CD14-positive monocyte (primary cell): ENCODE measurements around the gene POLD3. TPM values are rescaled to one million over a fixed set of nuclear protein-coding genes. Genes with fewer than 3 reads are reported as not detected.

ENCODE experiments used
- DNase-seq, 3 donors: peaks; one replicate each; pipeline ENCODE4 v3.0.0-alpha.2; 2011 to 2022
- H2AFZ ChIP-seq: 2 replicates; pipeline ENCODE4 v1.6.0; 2012; ENCODE audit warnings: mild to moderate bottlenecking, low read depth, low read length, inconsistent platforms; ENCODE audit not compliant: insufficient read depth, poor library complexity, severe bottlenecking
- H3K27ac ChIP-seq, 2 donors: 1 replicate in 1 of 2; 2 replicates in 1 of 2; pipeline ENCODE4 v1.5.1; 2012 to 2013; ENCODE audit warnings: low read length in 2 of 2, control low read depth in 1 of 2, inconsistent platforms in 1 of 2, low read depth in 1 of 2, mild to moderate bottlenecking in 1 of 2
- H3K27me3 ChIP-seq, 2 donors: one replicate each; pipeline versions ENCODE4 v1.6.0 to v1.6.1; 2011 to 2013; ENCODE audit warnings: low read length in 2 of 2; ENCODE audit not compliant: control insufficient read depth in 2 of 2, insufficient read depth in 2 of 2
- H3K36me3 ChIP-seq, 2 donors: replicated peaks in 1 of 2; 1 replicate in 1 of 2; 2 replicates in 1 of 2; pipeline versions ENCODE4 v1.5.1 to v1.6.1; 2012 to 2013; ENCODE audit warnings: low read length in 2 of 2, control low read depth in 1 of 2, inconsistent platforms in 1 of 2, mild to moderate bottlenecking in 1 of 2; ENCODE audit not compliant: insufficient read depth in 2 of 2, control insufficient read depth in 1 of 2
- H3K4me1 ChIP-seq, 2 donors: 1 replicate in 1 of 2; 2 replicates in 1 of 2; pipeline versions ENCODE4 v1.5.1 to v1.6.1; 2012 to 2013; ENCODE audit warnings: low read length in 2 of 2, control low read depth in 1 of 2, inconsistent platforms in 1 of 2, mild to moderate bottlenecking in 1 of 2, moderate library complexity in 1 of 2; ENCODE audit not compliant: insufficient read depth in 2 of 2, control insufficient read depth in 1 of 2
- H3K4me2 ChIP-seq: replicated peaks from 2 replicates; pipeline ENCODE3; 2012; ENCODE audit warnings: low read length, moderate library complexity, mild to moderate bottlenecking; ENCODE audit not compliant: poor library complexity, severe bottlenecking; ENCODE audit errors: extremely low read depth
- H3K4me3 ChIP-seq, 3 experiments: fragments of 200-600 bp in 1 of 3; sonication (generic) in 1 of 3; replicated peaks in 1 of 3; 1 replicate in 2 of 3; 2 replicates in 1 of 3; pipeline ENCODE4 v1.5.1; 2011 to 2013; ENCODE audit warnings: low read length in 3 of 3, mild to moderate bottlenecking in 3 of 3, control low read depth in 2 of 3, low read depth in 2 of 3, inconsistent platforms in 1 of 3, moderate library complexity in 1 of 3
- H3K79me2 ChIP-seq: 2 replicates; pipeline ENCODE4 v1.6.0; 2012; ENCODE audit warnings: mild to moderate bottlenecking, control low read depth, inconsistent platforms, low read length, moderate library complexity; ENCODE audit not compliant: insufficient read depth
- H3K9ac ChIP-seq: 2 replicates; pipeline ENCODE4 v1.6.0; 2017; ENCODE audit warnings: low read length, mild to moderate bottlenecking; ENCODE audit not compliant: insufficient read depth, poor library complexity, severe bottlenecking
- H3K9me3 ChIP-seq, 2 donors: replicated peaks in 1 of 2; 1 replicate in 1 of 2; 2 replicates in 1 of 2; pipeline versions ENCODE4 v1.5.1 to v1.6.1; 2012 to 2013; ENCODE audit warnings: low read length in 2 of 2, control low read depth in 1 of 2; ENCODE audit not compliant: control insufficient read depth in 1 of 2, insufficient read depth in 1 of 2
- H4K20me1 ChIP-seq: 2 replicates; pipeline ENCODE4 v1.6.0; 2012; ENCODE audit warnings: mild to moderate bottlenecking, low read length, control low read depth, moderate library complexity; ENCODE audit not compliant: insufficient read depth
- H3K27ac Mint-ChIP-seq, 7 donors: one replicate each; pipeline ENCODE4 v1.8.0; 2020; ENCODE audit warnings: mild to moderate bottlenecking in 7 of 7, mixed read lengths in 7 of 7, moderate library complexity in 6 of 7, inconsistent platforms in 2 of 7
- H3K27me3 Mint-ChIP-seq, 3 donors: one replicate each; pipeline ENCODE4 v1.8.0; 2021 to 2022; ENCODE audit warnings: low read depth in 3 of 3, mild to moderate bottlenecking in 3 of 3, mixed read lengths in 3 of 3, moderate library complexity in 3 of 3, inconsistent platforms in 1 of 3
- H3K36me3 Mint-ChIP-seq, 2 donors: one replicate each; pipeline ENCODE4 v1.8.0; 2020; ENCODE audit warnings: mixed read lengths in 2 of 2, inconsistent platforms in 1 of 2, mild to moderate bottlenecking in 1 of 2
- H3K4me1 Mint-ChIP-seq: one replicate; pipeline ENCODE4 v1.8.0; 2020; ENCODE audit warnings: mild to moderate bottlenecking, mixed read lengths
- H3K4me3 Mint-ChIP-seq, 2 donors: one replicate each; pipeline ENCODE4 v1.8.0; 2020; ENCODE audit warnings: mild to moderate bottlenecking in 2 of 2, mixed read lengths in 2 of 2, moderate library complexity in 1 of 2
- H3K9me3 Mint-ChIP-seq, 7 donors: one replicate each; pipeline ENCODE4 v1.8.0; 2020 to 2022; ENCODE audit warnings: mixed read lengths in 7 of 7, mild to moderate bottlenecking in 6 of 7, moderate library complexity in 6 of 7, inconsistent platforms in 2 of 7
- CTCF ChIP-seq: fragments of 200-600 bp; IDR thresholded peaks from one replicate; pipeline ENCODE4 v1.8.0; 2022; ENCODE audit warnings: antibody characterized with exemption, mild to moderate bottlenecking
- WGBS: methylation state at CpG from one replicate; pipeline ENCODE4 v1.1.5; 2013; ENCODE audit warnings: missing lambda C conversion rate; ENCODE audit not compliant: insufficient coverage; 5-methylcytosine and 5-hydroxymethylcytosine counted together
- intact Hi-C, 2 donors: fragments of 100-400 bp; cut with micrococcal nuclease; formaldehyde crosslinking; loops; one replicate each; pipeline versions ENCODE4 v1.15.0 to v1.15.1; 2023
- polyA plus RNA-seq, 3 donors: library from polyadenylated mRNA; depleted of rRNA in 1 of 3; unstranded in 2 of 3; stranded (reverse) in 1 of 3; fragments of 300-500 nt in 2 of 3; fragments of >200 nt in 1 of 3; fragmentation: Illumina TruSeq in 2 of 3; gene quantifications; 1 replicate in 2 of 3; 2 replicates in 1 of 3; pipeline ENCODE4 v1.2.3, GENCODE V29; 2012 to 2021

Gene POLD3
- polyA plus RNA-seq, 3 donors = 11.3 to 29.9 (median 26.2) TPM

- Mint-ChIP-seq H3K36me3 (no peaks in the 10 kb centered on the region), H3K4me1 (no peaks in the 10 kb centered on the region), H3K4me3 (no peak overlapping the region), H3K9me3 (no peaks in the 10 kb centered on the region), H3K27me3 (peaks cover 2 to 6% (median 5%) of the 10 kb centered on the region in 3 donors), H3K27ac (peak overlapping the region in 2 of 7 donors; percentile 21 to 68)
- Histone ChIP-seq H3K4me1 (no peaks in the 10 kb centered on the region), H4K20me1 (no peaks in the 10 kb centered on the region), H3K27me3 (no peaks in the 10 kb centered on the region), H3K27ac (no peak overlapping the region), H3K9ac (no peak overlapping the region), H3K36me3 (no peaks in the 10 kb centered on the region), H2AFZ (no peak overlapping the region), H3K4me2 (no peak overlapping the region), H3K79me2 (no peaks in the 10 kb centered on the region), H3K9me3 (no peaks in the 10 kb centered on the region), H3K4me3 (no peak overlapping the region)
- DNase-seq = peak; percentile 50 to 65 (median 64)
- TF ChIP-seq CTCF = peak; percentile 82
- WGBS = 56% methylated on average over 4 of the region's 8 CpGs
- intact Hi-C loops = loop anchor here (1.0 to 10.0 kb wide), 4 partner anchors 118 to 316 kb away; partner anchors contain the start of gene PGM2L1 (in 1 of the 2)
Measured at GRCh38 chr11:74570266-74571061, 21.9 kb upstream of the POLD3 start.

- Mint-ChIP-seq H3K4me1 (no peaks in the 10 kb centered on the region), H3K27ac (peak overlapping the region in 1 of 7 donors; percentile 68), H3K27me3 (peaks cover 2 to 6% (median 5%) of the 10 kb centered on the region in 3 donors), H3K36me3 (no peaks in the 10 kb centered on the region), H3K4me3 (no peak overlapping the region), H3K9me3 (no peaks in the 10 kb centered on the region)
- Histone ChIP-seq H3K9me3 (no peaks in the 10 kb centered on the region), H3K27ac (no peak overlapping the region), H3K9ac (no peak overlapping the region), H3K36me3 (no peaks in the 10 kb centered on the region), H2AFZ (no peak overlapping the region), H4K20me1 (no peaks in the 10 kb centered on the region), H3K4me2 (no peak overlapping the region), H3K4me3 (no peak overlapping the region), H3K79me2 (no peaks in the 10 kb centered on the region), H3K27me3 (no peaks in the 10 kb centered on the region), H3K4me1 (no peaks in the 10 kb centered on the region)
- WGBS = 83% methylated on average over 1 of the region's 2 CpGs
- no peak for DNase-seq
- intact Hi-C loops = loop anchor here (2.0 to 10.0 kb wide), 3 partner anchors 118 to 316 kb away; partner anchors contain the start of gene PGM2L1 (in 1 of the 2)
- no peak for TF ChIP-seq CTCF
Measured at GRCh38 chr11:74571062-74571399, 21.4 kb upstream of the POLD3 start.
